ENCODE measurements around the gene R3HDM2.

R3HDM2 gene

DNA sequence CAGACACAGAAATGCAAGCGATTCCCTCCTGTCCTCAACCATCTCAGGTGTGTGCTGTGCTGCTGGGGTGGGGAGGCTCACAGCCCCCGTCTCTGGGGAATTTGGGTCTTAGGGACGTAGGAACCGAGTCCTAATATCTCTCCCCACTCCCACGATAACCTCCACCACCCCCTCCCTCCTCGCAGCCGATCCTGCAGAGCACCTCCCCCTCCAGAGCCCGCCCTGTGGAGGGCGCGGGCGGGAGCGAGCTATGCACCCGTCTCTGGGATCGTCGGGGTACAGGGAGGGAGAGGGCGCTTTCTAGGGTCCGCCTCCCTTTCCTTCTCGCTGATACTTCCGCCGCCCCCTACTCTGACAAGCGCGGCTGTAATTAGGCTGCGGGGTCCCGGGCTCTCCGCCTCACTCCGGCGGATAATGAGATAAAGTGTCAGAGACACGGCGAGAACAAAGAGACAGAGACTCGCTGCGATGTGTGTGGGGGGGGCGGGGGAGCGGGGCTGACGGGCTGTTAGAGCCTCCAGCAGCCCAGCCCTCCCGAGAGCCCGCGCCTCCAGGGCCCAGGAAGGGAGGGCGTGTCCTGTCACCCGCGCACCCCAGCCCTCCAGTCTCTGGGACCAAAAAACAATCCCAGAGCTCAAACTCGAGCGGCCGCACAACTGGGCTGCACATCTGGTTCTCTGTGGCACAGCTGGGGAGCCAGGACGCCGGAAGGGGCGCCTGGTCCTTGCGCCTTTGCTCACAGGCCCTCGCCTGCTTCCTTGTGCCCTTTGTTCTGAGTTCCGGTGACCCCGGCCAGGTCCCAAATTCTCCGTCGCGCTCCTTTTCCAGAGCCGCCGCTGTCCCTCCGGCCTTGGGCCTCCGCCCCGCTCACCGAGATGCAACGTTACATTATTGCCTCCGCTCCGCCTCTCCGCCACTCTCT lies 192.7 kb downstream of the R3HDM2 start:
- no peak for DNase-seq

- DNase-seq, result no peak
These were observed 193.3 kb downstream of the R3HDM2 start for GRCh38 chr12:57237596-57237931.

DNA sequence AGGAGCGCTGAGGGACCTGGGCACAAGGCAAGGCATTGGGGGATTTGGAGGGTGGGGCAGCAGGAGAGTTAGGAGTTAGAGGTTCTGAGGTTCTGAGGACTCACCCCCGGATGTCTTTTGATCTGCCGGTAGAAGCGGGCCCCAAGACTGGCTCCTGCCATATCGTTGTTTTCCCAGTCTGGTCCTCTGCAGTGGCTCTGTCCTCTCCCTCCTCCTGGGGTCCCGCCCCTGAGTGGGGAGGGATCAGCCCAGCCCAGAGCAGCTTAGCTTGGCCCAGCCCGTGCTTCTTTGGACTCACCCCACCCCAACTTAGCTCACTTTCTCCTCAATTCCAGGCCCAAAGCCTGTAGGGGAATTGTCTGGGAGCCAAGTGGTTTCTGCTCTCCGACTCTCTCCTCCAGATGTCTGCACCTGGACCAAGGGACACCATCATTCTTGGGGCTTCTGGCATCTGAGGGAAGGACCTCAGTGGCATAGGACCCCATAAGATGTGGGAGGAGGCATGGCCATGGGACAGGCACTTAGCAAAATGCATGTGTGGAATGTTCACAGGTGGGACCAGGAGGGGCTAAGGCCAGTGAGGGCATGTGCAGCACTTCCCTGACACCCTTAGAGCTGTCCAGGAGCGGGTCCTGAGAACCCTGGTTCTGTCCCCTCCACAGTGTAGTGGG lies 193.8 kb downstream of the R3HDM2 start:
- no peak for DNase-seq

GRCh38 chr12:57236201-57236924 lies 194.5 kb downstream of the R3HDM2 start:
- no peak for DNase-seq

- DNase-seq, result no peak
These were observed 195.1 kb downstream of the R3HDM2 start for GRCh38 chr12:57235728-57236131.

DNA sequence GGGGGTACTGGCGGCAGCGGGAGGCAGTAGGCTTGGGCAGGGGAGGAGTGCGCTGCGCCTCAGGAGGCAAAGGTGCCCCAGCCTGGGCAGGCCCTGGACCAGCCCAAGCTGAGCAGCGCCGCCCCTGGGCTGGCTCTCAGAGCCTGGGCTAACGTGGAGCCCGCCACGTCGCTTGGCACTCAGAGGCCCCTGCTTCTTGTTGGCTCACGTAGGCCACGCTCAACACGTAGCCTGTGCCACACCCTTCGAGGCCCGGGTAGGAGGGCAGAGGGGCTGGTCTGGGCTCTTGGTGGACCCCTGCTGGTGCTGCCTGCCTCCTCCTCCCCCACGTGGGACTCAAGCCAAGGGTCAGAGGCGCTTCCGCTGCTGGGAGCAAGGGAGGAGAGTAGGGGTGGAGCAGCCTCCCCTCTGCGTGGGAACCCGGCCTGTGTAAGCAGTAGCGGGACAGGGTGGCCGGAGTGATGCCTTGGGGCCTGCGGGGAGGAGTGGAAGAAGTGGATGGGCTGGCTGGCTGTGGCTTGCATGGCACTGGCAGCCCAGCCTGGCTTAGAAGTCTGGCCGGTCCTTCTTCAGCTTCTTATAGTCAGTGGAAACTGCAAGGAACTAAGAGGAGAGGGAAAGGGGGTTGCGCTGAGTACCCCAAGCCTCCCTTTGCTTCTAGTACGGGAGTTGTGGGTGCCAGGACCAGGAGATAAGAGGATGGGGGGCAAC lies 195.7 kb downstream of the R3HDM2 start:
- no peak for DNase-seq

DNA sequence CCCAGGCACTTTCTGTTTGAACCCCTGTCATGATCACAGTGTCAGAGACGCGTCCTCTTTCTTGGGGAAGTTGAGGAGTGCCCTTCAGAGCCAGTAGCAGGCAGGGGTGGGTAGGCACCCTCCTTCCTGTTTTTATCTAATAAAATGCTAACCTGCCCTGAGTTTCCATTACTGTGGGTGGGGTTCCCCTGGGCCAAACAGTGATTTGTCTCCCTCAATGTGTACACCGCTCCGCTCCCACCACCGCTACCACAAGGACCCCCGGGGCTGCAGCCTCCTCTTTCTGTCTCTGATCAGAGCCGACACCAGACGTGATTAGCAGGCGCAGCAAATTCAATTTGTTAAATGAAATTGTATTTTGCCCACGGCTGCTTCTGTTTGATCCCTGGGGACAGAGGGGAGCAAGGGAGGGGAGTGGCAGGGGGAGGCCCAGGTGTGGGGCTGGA lies 196.2 kb downstream of the R3HDM2 start:
- DNase-seq, result no peak

- DNase-seq, result no peak
These were observed 196.6 kb downstream of the R3HDM2 start for GRCh38 chr12:57234233-57234570.

GRCh38 chr12:57233357-57234232 lies 197.2 kb downstream of the R3HDM2 start:
- no peak for DNase-seq

DNA sequence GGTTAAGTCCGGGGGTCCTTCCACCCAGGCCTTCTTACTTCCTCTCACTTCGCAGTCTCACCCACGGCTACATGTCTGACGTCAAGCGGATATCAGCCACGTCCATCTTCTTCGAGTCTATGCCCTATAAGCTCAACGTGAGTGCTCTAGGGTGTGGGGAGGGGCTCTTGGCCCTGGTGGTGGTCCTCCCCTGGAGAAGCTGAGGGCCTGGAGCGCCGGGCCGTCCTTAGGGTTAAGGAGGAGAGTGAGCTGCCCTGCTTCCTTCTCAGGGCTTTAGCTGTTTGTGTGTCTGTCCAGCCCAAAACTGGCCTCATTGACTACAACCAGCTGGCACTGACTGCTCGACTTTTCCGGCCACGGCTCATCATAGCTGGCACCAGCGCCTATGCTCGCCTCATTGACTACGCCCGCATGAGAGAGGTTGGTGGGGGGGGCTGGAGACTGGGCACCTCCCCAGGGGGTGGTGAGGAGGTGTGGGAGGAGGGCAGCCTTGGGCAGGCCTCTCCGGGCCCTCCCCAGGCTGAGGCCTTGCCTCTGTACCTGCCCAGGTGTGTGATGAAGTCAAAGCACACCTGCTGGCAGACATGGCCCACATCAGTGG lies 198.6 kb downstream of the R3HDM2 start:
- DNase-seq, result no peak

- DNase-seq, result no peak
These were observed 199.4 kb downstream of the R3HDM2 start for GRCh38 chr12:57231276-57232021.

GRCh38 chr12:57230381-57231155 lies 200.3 kb downstream of the R3HDM2 start:
- DNase-seq, result no peak

GRCh38 chr12:57229634-57230380 lies 201.0 kb downstream of the R3HDM2 start, which contains the start of gene SHMT2:
Gene SHMT2, plus strand, starts transcription at chr12:57229711. Its CDS starts 68 bp downstream, at chr12:57229779.
- DNase-seq, result peak; percentile 92

- no peak for DNase-seq
These were observed 201.7 kb downstream of the R3HDM2 start for GRCh38 chr12:57229046-57229633.

DNA sequence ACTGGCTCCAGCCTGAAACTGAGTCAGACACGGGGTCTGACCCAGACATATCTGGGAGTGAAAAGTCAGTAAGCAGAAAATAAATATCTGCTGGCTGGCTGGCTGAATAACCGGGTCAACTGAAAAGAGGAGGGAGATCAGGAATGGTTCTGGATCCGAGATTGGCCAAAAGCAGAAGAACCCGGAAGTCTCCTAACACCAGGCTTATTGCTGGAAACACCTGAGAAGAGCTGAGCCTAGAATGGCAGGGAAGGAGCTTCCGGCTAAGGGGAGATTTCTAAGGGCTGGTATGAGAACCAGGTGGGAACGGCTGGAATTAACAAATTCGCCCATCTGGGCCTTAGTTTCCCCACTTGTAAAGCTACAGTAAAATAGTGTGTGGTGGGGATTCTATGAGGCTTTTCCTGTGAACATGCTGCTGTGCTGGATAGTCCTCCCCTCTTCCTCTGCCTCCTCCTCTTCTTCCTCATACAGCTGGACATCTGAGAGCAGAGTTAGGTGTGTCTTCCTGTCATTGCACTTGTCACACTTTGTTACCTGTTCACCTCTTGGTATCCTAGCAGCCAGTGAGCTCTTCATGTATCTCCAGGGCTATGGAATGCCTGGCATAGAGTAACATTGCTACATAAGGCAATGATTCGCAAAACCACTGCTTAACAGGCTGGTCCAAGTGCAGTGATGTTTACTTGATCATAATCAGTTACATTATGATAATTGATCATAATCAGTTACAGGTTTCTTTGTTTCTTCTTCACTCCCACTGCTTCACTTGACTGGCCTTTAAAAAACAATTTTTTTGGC lies 203.3 kb downstream of the R3HDM2 start:
- DNase-seq, result no peak

- DNase-seq, result no peak
These were observed 204.1 kb downstream of the R3HDM2 start for GRCh38 chr12:57226588-57227314.

GRCh38 chr12:57225680-57226210 lies 205.1 kb downstream of the R3HDM2 start:
- DNase-seq, result no peak

All from kidney glomerular epithelial cell (primary cell).